Measurements from ENCODE around the gene TRIM47.

DNA sequence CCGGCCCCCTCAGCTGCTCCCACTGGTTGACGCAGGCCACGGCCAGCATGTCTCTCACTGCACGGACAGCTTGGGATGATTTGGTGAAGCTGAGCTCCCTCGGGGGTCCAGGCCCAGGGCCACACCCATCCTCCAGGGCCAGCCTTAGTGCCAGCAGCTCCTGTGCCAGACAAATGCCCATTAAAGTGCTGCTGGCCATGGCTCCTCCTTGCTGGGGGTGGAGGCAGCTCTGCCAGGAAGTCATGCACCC, 2.5 kb downstream of the TRIM47 start:
- TF ChIP-seq CTCF (IDR thresholded peaks at IDR 0.05): no peak
- TF ChIP-seq TCF7L2 (IDR thresholded peaks at IDR 0.05; ENCODE audit: low read depth, low read length): no peak
- no peak for TF ChIP-seq POLR2AphosphoS5 (IDR thresholded peaks at IDR 0.05; ENCODE audit: low read depth, low read length)
- TF ChIP-seq, protein P1, sequence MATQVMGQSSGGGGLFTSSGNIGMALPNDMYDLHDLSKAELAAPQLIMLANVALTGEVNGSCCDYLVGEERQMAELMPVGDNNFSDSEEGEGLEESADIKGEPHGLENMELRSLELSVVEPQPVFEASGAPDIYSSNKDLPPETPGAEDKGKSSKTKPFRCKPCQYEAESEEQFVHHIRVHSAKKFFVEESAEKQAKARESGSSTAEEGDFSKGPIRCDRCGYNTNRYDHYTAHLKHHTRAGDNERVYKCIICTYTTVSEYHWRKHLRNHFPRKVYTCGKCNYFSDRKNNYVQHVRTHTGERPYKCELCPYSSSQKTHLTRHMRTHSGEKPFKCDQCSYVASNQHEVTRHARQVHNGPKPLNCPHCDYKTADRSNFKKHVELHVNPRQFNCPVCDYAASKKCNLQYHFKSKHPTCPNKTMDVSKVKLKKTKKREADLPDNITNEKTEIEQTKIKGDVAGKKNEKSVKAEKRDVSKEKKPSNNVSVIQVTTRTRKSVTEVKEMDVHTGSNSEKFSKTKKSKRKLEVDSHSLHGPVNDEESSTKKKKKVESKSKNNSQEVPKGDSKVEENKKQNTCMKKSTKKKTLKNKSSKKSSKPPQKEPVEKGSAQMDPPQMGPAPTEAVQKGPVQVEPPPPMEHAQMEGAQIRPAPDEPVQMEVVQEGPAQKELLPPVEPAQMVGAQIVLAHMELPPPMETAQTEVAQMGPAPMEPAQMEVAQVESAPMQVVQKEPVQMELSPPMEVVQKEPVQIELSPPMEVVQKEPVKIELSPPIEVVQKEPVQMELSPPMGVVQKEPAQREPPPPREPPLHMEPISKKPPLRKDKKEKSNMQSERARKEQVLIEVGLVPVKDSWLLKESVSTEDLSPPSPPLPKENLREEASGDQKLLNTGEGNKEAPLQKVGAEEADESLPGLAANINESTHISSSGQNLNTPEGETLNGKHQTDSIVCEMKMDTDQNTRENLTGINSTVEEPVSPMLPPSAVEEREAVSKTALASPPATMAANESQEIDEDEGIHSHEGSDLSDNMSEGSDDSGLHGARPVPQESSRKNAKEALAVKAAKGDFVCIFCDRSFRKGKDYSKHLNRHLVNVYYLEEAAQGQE (IDR thresholded peaks at IDR 0.05; ENCODE audit: insufficient read depth in 1 of 2, low read depth in 2 of 2, low read length in 1 of 2): no peak
